IMR-90 (cell line): ENCODE results near the gene THYN1.

Source experiments
- BHLHE40 ChIP-seq: fragments of 150-350 bp; IDR thresholded peaks from 2 replicates; pipeline ENCODE4 v1.6.1; 2016; ENCODE audit warnings: mild to moderate bottlenecking, low read depth, low read length
- CHD1 ChIP-seq: IDR thresholded peaks from 2 replicates; pipeline ENCODE4 v1.6.1; 2012; ENCODE audit warnings: low read depth, low read length, improper control_type of control experiment
- CTCF ChIP-seq: conservative IDR thresholded peaks from 2 replicates; pipeline ENCODE4 v1.5.1; 2012; ENCODE audit warnings: mild to moderate bottlenecking, low read depth, low read length, improper control_type of control experiment
- FOS ChIP-seq: fragments of 150-350 bp; IDR thresholded peaks from 2 replicates; pipeline ENCODE4 v1.6.1; 2016; ENCODE audit warnings: low read depth, low read length
- MXI1 ChIP-seq: IDR thresholded peaks from 2 replicates; pipeline ENCODE4 v1.6.1; 2012; ENCODE audit warnings: low read depth, mild to moderate bottlenecking, low read length, moderate library complexity, borderline replicate concordance
- POLR2A ChIP-seq: IDR thresholded peaks from 2 replicates; pipeline ENCODE4 v1.6.1; 2012; ENCODE audit warnings: mild to moderate bottlenecking, low read depth, low read length
- RAD21 ChIP-seq: IDR thresholded peaks from 2 replicates; pipeline ENCODE4 v1.6.1; 2012; ENCODE audit warnings: low read length, improper control_type of control experiment
- RCOR1 ChIP-seq: IDR thresholded peaks from 2 replicates; pipeline ENCODE4 v1.6.1; 2012; ENCODE audit warnings: mild to moderate bottlenecking, low read length, improper control_type of control experiment; ENCODE audit not compliant: insufficient replicate concordance
- RFX5 ChIP-seq: IDR thresholded peaks from 2 replicates; pipeline ENCODE4 v1.8.0; 2012; ENCODE audit warnings: low read depth, mild to moderate bottlenecking, low read length, moderate library complexity
- TF ChIP-seq, protein P1 (sequence below): fragments of 150-350 bp; IDR thresholded peaks from 2 replicates; pipeline ENCODE4 v1.6.1; 2017; ENCODE audit warnings: mild to moderate bottlenecking, antibody characterized with exemption, low read length, low read depth

DNA sequence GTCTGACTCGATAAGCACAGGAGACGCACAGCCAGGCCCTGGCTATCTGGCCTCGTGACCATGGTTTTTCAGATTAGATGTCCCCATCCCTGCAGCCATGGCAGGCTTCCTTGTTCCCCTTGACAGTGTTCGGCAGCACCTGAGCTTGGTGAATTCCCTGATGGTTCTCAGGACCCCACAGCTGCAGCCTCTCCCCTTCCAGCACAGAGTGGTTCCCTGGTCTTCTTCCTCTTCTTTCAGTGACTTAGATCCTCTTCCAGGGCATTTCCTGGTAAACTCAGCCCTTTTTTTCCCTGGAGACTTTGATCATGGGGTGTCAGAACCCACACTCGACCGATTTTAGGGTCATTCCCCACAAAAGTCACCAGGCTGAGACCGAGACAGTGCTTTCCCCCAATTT, 37.5 kb upstream of the THYN1 start:
- TF ChIP-seq CTCF (no peak), BHLHE40 (no peak), CHD1 (no peak), RAD21 (no peak), MXI1 (no peak), POLR2A (no peak), RFX5 (no peak), RCOR1 (no peak), FOS (no peak)
- TF ChIP-seq, protein P1, sequence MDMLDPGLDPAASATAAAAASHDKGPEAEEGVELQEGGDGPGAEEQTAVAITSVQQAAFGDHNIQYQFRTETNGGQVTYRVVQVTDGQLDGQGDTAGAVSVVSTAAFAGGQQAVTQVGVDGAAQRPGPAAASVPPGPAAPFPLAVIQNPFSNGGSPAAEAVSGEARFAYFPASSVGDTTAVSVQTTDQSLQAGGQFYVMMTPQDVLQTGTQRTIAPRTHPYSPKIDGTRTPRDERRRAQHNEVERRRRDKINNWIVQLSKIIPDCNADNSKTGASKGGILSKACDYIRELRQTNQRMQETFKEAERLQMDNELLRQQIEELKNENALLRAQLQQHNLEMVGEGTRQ = no peak
